ENCODE data around the gene EXOC3L4.
A peak's percentile ranks its signal among the peaks of the same experiment; 100 is the strongest.
"Not testable (repeated sequence)": the region's sequence is repeated elsewhere in the genome, so short reads cannot be mapped to it uniquely, and the experiment has no call there.

EXOC3L4 gene

DNA sequence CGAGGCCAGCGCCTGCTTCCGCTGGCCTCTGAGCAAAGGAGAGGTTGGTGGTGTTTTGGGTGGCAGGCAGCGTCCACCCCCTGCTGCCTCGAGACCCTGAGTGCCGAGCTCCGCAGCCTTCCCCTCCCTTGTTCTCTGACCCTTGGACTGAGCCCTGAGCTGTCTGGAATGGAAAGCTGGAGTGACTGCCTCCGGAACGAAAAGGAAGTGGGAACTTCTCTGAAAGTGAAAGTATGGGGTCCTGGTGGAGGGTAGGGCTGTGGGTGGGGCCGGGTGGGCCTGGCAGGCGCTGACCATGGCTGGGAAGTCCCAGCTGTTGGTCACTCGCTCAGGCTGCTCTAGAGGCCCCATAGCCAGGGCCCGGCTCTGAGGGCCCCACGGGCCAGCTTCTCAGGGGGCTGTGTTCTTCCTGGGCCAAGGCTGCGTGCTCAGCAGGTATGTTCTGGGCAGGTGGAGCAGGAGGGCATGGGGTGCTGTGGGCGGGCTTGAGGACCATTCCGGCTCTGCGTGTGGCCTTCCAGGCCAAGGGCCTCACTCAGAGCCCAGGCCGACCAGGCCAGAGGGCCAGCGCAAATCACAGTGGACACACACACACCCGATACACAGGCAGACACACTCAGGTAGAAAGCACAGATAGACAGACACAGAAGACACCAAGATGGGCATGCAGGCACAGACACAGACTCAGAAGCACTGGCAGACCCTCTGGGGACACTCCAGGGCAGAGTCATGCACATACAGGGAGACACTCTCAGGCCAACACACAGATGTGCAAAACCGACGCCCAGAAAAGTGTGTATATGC lies at the start of gene EXOC3L4:
EXOC3L4 (plus strand) TSS at position 320 of the 804 bp plus-strand sequence. CDS start 5,495 bp downstream, outside the sequence.
- no peak for DNase-seq

DNA sequence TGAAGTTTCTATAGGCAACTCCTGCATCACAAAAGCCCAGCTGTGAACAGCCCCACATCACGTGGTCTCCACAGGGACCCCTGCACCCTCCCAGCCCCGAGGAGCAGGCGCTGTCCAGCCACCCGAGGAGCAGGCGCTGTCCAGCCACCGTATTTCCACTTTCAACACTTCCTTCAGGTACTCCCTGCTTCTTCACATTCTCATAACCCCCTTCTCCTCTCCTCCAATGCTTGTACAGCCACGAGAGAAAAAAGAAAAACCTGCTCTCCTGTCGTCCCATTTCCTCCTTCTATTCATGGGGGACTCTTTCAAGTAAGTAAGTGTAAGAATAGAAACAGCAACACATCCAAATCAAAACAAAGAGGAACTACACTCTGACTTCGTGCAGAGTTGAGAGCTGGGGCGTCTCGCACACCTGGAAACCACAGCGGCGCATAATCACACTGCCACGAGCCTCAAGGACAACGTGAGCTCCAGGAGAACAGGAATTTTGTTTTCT lies 49.1 kb upstream of the EXOC3L4 start:
- DNase-seq, result no peak

DNA sequence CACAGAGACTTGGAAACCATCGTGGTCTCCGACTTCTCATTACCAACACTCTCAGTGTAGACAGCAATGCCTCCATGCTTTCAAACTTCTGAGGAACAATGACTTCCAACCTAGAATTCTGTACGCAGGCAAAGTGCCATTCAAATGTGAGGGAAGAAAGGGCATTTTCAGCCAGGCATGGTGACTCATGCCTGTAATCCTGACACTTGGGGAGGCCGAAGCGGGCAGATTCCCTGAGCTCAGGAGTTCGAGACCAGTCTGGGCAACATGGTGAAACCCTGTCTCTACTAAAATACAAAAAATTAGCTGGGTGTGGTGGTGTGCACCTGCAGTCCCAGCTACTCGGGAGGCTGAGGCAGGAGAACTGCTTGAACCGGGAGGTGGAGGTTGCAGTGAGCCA lies 47.1 kb upstream of the EXOC3L4 start:
- DNase-seq, result not testable (repeated sequence)

DNA sequence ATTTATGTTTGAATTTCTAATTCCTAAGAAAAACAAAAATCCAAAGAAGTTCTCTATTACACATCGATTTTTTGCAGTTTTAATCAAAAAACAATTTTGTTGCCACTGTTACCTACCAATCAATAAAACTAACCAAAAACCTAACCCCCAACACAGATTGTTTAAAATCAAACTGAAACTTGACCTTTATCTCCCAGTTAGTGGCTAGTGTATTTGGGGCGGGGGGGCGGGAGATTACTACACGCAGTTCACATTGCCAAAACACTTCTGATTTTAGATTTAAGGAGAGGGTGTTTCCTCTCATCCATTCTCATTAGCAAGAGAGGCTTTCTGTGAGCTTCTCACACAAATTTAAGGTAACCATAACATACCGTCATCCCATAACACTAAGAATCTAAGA lies 43.6 kb upstream of the EXOC3L4 start:
- no peak for DNase-seq

DNA sequence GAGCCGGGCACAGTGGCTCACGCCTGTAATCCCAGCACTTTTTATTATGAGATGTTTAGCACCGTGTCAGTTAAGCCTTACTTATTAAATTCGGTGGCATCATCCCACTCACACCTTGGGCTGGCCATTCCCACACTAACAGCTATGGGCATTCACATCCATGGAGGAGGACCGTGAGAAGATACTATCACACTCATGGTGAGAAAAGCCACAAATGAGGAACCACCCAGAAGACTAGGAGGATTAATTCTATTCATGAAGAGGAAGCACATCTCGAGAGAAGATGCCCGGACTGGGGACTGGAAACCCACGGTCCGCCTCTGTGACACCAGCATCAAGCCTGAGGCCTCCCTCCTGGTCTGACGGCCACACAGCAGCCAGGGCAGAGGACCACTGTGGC lies 42.1 kb upstream of the EXOC3L4 start:
- no peak for DNase-seq

DNA sequence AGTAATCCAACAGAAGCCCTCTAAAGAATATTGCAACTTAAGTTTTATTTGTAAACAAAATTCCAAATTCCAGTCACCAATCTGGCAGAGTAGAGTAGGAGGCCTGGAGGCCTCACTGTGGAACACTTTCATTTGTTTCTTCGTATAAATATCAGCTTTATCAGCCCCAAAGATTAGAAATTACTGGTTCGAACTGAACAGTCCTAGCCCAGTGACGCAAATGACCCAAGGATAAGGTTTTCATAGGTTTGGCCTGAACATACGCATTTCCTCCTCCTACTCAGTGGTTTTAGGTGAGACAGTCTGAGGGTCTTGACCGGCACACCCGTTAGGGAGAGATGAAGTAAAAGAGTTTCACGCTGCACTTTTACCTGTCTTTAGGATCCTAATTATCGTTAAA lies 38.8 kb upstream of the EXOC3L4 start:
- DNase-seq, result no peak

DNA sequence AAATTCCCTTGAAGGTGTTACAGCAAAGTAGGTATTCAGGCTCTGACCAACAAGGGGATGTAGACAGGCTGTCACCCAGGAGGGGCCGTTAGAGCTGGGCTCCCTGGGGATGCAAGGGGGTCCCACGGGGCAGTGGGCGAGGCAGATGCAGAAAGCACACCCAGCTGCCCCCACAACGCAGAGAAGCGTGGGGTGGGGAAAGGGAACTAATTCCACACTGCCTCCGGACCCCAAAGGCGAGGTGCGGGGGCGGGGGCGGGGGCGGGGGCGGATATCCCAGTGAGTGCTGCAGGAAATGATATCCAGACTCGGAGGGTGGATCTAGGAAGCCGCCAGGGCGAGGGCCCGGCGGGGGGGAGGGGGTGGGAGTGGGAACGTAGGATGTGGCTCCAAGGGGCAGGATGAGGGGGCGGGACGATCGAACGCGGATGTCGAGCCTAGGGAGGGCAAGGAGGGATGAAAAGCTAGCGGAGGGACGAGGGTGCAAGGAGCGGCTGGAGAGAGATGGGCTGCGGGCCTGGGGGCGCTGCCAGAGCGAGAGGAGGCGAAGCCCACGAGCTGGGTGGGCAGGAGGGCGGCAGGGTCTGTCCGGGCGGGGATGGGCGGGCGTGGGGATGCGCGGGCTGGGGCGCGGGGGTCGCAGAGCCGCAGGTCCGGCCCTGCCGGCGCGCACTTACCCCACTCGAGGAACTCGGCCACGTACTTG lies 38.0 kb upstream of the EXOC3L4 start:
- no peak for DNase-seq

DNA sequence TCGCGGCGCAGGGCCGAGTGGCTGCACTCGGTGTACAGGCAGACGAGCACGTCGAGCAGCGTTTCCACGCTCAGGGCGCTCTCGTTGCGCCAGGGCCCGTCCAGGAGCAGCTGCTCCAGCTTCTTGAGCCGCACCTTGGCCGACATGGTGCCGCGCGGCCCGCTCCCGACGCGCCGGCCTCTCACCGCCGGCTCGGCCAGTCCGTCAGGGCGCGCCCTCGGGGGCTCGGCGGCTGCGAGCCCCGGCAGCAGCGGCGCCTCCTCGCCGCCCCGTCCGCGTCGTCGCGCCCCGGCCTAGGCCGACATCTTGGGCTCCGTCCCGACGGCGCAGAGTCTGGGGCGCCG lies 37.5 kb upstream of the EXOC3L4 start:
- DNase-seq, result no peak

DNA sequence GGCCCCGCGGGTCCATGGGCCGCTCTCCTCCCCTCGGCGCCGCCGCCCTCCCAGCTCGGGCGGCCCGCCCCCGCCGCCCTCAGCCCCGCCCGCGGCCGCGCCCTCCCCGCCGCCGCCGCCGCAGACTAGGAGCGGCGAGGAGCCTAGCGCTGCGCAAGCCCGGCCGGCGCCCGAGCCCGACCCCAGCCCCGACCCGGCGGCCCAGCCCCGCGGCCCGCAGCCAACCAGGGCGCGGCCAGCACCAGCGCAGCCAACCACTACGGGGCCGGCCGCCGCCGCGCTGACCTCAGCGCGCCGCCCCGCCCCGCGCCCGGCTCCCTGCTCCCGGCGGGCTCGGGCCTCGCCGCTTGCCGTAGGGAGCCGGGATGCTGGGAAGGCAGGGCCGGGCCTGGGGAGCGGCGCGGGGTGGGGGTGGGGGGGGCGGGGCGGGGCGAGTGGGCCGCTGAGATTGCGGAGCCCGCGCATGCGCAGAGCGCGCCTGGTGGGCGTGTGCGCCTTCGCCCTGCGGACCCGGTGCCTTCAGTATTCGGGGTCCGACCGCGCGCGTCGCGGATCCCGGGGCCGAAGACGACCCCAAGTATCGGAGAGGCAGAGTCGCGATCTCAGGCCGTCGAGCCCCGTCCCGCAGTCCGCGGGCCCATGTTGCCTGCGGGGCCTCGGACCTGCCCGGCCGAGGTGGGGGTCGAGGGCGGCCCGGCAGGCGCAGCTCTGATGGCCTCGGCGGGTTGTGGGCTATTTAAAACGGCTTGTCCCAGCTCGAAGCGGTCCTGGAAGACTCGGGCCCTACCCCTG lies 37.0 kb upstream of the EXOC3L4 start, which contains the start of gene CDC42BPB:
CDC42BPB (minus strand) TSS at position 178 of the 792 bp plus-strand sequence. CDS start 376 bp downstream, outside the sequence.
- peak; percentile 45 to 53 for DNase-seq

DNA sequence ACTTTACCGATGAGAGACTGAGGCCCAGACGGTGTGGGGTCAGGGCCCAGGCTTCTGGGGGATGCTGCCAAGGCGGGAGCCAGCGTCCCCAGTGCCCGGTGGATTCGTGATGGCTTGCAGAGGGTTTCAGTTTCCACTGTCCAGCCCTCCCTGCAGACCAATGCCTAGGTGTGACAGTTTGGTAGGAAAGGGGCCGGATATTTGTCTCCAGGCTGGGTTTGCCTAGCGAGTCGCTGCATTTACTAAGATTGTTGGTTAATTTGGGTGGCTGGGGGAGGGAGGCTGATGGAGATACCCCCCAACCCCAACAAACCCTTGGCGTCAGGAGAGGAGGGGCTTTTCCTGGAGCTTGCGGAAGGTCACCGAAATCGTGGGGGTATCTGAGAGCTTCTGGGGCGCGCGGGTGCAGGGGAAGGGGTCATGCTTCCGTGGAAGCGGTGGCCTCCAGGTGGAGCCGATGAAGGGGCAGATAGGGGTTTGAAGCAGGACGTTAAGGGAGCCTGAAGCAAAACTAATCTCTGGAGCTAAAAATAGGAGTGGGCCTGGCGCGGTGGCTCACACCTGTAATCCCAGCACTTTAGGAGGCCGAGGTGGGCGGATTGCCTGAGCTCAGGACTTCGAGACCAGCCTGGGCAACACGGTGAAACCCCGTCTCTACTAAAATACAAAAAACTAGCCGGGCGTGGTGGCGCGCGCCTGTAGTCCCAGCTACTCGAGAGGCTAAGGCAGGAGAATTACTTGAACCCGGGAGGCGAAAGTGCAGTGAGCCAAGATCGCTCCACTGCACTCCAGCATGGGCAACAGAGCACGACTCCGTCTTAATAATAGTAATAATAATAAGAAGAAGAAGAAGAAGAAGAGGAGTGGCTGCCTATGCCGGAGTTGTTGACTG lies 36.1 kb upstream of the EXOC3L4 start:
- no peak for DNase-seq

DNA sequence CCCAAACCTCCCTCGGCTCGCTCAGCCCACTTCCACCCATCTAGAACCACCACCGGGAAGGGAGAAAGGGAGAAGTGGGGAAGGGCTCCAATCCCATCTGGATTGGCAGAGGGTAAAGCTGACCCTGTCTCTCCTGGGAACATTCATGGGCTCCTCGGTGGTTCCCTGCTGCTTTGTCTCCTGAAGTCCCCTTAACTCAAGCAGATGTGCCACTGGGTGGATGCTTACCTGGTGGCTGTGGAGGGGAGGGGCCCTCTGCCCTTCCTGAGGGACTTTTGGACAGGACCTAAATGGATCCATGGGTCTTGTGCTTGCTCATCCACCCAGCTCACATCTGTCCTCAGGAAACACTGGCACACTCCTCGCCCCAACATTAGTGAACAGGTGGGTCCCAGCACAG lies 35.0 kb upstream of the EXOC3L4 start:
- DNase-seq, result no peak

DNA sequence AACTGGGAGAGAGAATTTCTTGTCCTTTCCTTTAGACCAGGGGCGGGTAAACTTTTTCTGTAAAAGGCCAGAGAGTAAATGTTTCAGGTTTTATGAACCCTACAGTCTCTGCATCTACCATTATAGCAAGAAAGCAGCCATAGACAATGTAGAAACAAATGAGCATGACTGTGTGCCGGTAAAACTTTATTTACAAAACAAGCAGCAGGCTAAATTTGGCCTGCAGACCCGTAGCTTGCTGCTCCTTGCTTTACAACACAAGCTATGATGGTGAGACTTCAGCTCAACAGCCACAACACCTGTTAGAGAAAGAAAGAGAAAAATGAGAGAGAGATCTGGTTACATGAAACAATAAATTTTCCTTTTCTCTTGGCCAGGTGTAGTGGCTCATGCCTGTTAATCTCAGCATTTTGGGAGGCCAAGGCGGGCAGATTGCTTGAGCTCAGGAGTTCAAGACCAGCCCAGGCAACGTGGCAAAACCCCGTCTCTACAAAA lies 33.0 kb upstream of the EXOC3L4 start:
- DNase-seq, result no peak

DNA sequence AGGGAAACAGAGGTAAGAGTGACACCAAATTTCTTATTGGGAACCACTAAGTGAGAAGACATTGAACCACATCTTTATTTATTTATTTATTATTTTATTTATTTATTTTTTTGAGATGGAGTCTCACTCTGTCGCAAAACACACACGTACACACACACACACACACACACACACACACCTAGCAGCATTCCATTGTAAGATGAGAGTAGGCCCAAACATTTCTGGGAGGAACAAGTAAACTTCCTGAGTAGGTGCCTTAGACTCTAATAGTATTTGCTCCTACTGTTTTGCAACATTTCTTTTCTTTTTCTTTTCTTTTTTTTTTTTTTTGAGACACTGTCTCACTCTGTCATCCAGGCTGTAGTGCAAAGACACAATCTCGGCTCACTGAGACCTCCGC lies 30.1 kb upstream of the EXOC3L4 start:
- no peak for DNase-seq

DNA sequence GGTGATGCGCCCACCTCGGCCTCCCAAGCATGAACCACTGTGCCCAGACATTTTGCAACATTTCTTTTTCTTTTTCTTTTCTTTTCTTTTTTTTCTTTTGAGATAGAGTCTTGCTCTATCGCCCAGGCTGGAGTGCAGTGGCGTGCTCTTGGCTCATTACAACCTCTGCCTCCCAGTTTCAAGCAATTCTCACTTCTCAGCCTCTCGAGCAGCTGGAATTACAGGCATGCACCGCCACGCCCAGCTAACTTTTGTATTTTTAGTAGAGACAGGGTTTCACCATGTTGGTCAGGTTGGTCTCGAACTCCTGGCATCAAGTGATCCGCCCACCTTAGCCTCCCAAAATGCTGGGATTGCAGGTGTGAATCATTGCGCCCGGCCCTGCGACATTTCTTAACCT lies 29.5 kb upstream of the EXOC3L4 start:
- no peak for DNase-seq

DNA sequence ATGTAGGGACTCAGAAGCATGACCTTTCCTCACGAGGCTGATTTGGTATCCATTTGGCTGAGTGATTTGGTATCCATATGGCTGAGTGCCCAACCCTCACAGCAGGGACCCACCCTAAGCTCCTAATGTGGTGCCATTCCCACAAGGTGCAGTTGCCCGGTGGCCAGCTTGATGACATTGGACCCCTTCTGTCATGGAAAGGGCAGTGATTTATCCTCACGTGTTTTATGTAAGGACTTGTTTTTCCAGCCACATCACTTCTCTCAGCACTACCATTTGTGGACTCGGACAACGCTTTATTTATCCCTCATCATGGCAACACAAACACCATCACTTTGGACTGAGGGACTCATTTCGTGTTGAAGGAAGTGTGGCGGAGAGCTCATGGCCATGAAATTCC lies 28.7 kb upstream of the EXOC3L4 start:
- no peak for DNase-seq

DNA sequence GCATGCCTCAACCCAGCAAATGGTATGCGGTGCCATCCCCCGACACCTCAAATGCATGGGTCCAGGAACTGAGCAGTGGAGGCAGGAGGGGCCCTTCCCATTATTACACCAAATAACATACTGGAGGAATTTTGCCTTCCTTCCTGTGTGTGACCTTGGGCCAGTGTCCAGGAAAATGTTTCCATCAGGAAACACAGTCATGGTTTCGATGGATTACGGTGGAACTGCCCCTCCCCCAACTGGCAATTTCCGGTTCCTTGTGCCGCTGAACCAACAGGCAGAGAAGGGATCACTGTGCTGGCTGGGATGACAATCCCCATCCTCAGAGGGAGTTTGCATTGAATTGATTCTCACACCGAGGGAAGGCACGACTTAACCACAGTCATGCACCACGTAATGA lies 28.1 kb upstream of the EXOC3L4 start:
- DNase-seq, result no peak

DNA sequence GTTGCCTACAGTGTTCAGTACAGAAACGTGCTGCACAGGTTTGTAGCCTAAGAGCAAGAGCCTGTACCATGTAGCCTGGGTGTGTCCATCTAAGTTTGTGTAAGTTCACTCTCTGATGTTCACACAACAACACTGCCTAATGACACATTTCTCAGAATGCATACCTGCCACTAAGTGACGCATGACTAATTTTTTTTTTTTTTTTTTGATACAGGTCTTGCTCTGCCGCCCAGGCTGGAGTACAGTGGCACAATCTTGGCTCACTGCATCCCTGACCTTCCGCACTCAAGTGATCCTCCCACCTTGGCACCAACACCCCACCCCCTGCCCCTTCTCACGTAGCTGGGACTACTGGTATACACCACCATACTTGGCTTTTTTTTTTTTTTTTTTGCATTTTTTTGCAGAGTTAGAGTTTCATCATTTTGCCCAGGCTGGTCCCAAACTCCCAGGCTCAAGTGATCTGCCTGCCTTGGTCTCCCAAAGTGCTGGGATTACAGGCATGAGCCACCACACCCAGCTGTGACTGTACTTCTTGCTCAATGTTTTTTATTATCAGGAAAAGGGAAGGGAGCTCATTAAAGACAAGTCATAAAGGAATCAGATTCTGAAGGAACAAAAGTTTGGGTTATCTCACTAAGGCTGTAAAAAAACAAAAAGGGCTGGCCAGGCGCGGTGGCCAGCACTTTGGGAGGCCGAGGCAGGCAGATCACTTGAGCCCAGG lies 27.1 kb upstream of the EXOC3L4 start:
- DNase-seq, result no peak

DNA sequence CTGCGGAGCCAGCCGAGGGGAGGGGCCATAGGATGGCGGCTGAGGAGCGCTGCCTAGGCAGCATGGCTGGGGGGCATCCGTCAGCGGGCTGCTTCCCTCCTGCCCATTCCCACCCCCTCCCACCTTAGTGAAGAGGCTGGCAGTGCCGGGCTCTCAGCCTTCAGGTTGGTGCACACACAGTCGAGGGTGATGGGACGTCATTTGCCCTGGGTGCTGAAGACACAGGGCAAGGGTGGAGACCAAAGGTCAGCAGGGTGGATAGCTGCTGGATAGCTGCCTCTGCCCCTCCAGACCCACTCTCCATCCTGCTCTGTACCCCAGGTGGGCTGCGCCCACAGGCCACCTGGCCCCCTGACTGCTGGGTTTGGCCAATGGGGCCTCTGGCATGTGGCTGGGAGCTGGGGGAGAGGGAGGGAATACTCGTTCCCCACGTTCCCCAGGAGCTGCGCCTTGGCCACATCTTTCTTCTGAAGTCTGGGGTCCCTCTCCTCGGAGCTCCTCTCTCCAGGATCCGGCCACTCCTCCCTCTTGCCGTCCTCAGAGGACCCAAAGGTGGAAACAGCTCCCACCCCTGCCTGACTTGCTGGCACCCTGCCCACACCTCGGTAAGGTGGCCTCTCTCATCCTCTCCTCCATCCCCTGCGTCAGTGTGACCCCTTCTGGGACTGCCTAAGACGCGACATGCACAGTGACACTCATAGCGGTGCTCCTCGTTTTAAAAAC lies 26.0 kb upstream of the EXOC3L4 start:
- no peak for DNase-seq

DNA sequence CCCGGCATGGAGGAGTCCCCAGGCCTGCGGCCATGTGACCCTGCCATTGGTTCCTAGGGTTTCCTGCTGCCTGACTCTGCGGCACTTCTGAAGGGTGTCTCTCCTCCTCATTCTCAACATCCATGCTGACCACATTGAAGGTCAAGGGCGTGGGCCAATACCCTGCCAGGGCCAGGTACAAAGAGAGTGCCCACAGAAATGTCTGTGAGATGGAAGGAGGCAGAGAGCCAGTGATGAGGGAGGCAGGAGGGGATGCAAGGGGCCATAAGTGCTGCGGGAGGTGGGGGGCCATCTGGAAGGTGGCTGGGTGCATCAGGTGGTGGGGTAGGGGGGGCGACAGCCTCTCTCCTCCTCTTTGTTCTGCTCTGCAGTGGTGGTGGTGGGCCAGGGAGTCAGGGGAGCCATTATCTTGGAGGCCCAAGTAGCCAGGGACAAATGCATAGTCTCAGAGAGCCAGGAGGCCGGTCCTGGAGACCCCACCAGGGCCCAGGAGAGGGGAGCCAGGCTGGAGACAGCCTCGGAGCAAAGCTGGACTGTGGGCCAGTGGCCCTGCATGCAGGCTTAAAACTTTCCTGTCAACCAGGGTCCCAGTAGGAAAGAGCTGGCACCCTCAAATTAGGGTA lies 24.2 kb upstream of the EXOC3L4 start:
- no peak for DNase-seq

DNA sequence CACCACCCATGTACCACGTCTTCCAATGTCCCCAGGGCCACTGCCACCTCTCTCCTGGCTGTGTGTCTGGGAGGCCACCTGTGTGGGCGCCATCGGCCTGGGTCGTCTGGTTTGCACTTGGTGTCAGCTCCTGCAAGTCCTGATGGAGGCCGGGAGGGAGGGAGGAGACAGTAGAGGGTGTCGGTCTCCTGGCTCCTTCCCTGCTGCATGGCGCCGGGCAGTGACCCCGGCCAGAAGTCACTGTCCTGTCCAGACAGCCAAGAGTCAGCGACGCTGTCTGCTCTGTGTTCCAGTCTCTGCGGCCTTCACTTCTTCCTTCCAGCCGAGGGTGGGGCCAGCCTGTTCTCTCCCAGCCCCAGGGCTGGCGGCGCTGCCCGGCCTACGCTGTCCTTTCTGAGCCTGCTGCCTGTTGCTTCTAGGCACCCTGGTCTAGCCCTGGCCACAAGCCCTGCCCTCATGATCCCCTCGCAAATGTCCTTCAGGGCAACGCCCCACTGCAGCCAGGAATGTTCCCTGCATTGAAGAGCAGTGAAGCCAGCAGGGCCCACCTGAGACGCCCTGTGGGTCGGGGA lies 23.5 kb upstream of the EXOC3L4 start:
- no peak for DNase-seq

Data from stimulated activated CD4-positive, alpha-beta T cell treated with anti-CD3 and anti-CD28 coated beads, Interleukin-4, amount 100 ng/mL, for 4 hours (primary cell).